MG63 (cell line): ENCODE measurements around the gene PEX11A. TPM values are rescaled to one million over a fixed set of nuclear protein-coding genes. Genes with fewer than 3 reads are reported as not detected.
"Not testable (repeated sequence)": the region's sequence is repeated elsewhere in the genome, so short reads cannot be mapped to it uniquely, and the experiment has no call there.

ENCODE experiments used
- DNase-seq: peaks from one replicate; pipeline ENCODE4 v3.0.0-alpha.2; 2020
- H3K27me3 ChIP-seq: fragments of 250-450 bp; sonication (Bioruptor Pico); 2 replicates; pipeline ENCODE4 v1.5.1; 2020; ENCODE audit warnings: mild to moderate bottlenecking, moderate library complexity
- H3K36me3 ChIP-seq: fragments of 250-450 bp; sonication (Bioruptor Pico); 2 replicates; pipeline ENCODE4 v1.5.1; 2020; ENCODE audit warnings: mild to moderate bottlenecking, moderate library complexity
- H3K4me3 ChIP-seq: fragments of 250-450 bp; sonication (Bioruptor Pico); 2 replicates; pipeline ENCODE4 v1.5.1; 2020; ENCODE audit warnings: mild to moderate bottlenecking, moderate library complexity
- H3K9me3 ChIP-seq: fragments of 250-450 bp; sonication (Bioruptor Pico); 2 replicates; pipeline ENCODE4 v1.5.1; 2020; ENCODE audit warnings: mild to moderate bottlenecking, moderate library complexity
- total RNA-seq: library from RNA; depleted of rRNA; stranded (reverse); fragments of >200 nt; shearing (Covaris generic); gene quantifications from 2 replicates; pipeline ENCODE4 v1.2.3, GENCODE V29; 2014; ENCODE audit warnings: low replicate concordance; rRNA removed

Gene PEX11A
- 18.3 and 18.4 TPM in 2 replicates for total RNA-seq

GRCh38 chr15:89690276-89691218, at the start of gene PEX11A, which contains the start of gene WDR93:
TSS of gene PEX11A (minus strand) at chr15:89690754. CDS start at chr15:89690632, 122 bp downstream.
TSS of gene WDR93 (plus strand) at chr15:89690811. CDS start at chr15:89701747, 10,936 bp downstream.
- DNase-seq: peak; percentile 76

DNA sequence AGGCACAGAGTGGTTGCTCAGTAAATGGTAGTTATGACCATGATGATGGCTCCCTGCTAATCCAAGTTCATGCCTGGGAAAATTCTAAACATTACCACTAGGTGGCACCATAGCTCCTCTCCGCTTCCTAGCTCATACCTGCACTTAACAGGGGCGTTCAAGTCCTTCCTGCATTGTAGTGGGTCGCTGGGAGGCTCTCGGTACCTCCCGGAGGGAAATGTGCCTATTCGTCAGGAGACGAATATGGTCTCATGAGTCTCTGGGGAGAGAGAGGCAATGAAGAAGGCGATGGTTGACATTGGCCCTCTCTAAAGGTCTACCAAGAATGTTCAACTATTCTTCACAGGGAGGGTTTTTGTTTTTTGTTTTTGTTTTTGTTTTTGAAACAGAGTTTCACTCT, 49.6 kb upstream of the PEX11A start:
- no peaks in the 10 kb centered on the region for H3K36me3 ChIP-seq
- H3K9me3 ChIP-seq: no peaks in the 10 kb centered on the region
- DNase-seq: peak; percentile 32
- H3K27me3 ChIP-seq: no peaks in the 10 kb centered on the region
- H3K4me3 ChIP-seq: no peak overlapping the region

More at GRCh38 chr15:89690276-89691218, at the start of gene PEX11A, which contains the start of gene WDR93:
- Histone ChIP-seq H3K27me3 (no peaks in the 10 kb centered on the region), H3K4me3 (peak within 1 kb of the TSS; percentile 85), H3K36me3 (peaks cover 5% of the 10 kb centered on the region; the same call in 1 of the 2 replicates), H3K9me3 (no peaks in the 10 kb centered on the region; the same call in 1 of the 2 replicates)

DNA sequence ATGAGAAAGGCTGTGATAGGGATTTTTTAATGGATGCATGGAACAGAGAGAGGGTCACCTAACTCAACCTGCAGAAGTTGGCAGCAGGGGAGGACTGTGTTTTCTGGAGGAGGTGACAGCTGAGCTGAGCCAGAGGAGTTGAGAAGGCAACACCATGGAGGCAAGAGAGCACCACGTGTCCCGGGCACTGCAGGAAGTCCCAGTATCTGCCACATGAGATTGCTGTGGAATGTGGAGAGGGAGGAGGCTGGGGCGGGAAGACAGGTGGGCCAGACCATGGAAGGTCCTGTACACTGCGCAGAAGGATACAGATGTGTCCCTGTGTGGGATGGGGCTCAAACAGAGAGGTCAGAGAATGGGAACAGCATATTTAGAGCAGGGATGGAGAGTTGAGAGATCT, 45.2 kb upstream of the PEX11A start:
- Histone ChIP-seq H3K36me3 (no peaks in the 10 kb centered on the region), H3K4me3 (no peak overlapping the region), H3K9me3 (no peaks in the 10 kb centered on the region)

GRCh38 chr15:89732451-89733172, 42.1 kb upstream of the PEX11A start:
- Histone ChIP-seq H3K4me3 (no peak overlapping the region), H3K27me3 (no peaks in the 10 kb centered on the region), H3K9me3 (no peaks in the 10 kb centered on the region), H3K36me3 (no peaks in the 10 kb centered on the region)
- DNase-seq: no peak

More for the DNA sequence above, 45.2 kb upstream of the PEX11A start:
- no peak for DNase-seq
- no peaks in the 10 kb centered on the region for H3K27me3 ChIP-seq

DNA sequence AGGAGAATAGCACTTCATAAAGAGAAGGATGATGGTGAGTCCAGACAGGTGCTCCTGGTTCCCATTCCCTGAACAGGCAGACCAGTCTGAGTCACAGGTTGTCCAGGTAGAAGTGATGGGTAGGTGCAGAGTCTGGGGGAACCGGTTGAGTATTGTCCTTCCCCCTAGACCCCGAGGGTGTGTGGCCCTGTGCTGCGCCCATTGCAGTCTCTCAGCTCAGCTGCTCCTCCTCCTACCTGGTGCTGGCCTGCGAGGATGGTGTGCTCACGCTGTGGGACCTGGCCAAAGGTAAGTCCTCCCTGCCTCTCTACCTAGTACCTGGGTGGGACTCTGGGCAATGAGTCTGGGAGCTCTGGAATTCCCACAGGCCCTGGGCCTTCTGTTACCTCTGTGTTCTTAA, 40.7 kb upstream of the PEX11A start:
- DNase-seq: no peak
- H3K4me3 ChIP-seq: no peak overlapping the region
- H3K9me3 ChIP-seq: no peaks in the 10 kb centered on the region
- H3K27me3 ChIP-seq: no peaks in the 10 kb centered on the region
- no peaks in the 10 kb centered on the region for H3K36me3 ChIP-seq

DNA sequence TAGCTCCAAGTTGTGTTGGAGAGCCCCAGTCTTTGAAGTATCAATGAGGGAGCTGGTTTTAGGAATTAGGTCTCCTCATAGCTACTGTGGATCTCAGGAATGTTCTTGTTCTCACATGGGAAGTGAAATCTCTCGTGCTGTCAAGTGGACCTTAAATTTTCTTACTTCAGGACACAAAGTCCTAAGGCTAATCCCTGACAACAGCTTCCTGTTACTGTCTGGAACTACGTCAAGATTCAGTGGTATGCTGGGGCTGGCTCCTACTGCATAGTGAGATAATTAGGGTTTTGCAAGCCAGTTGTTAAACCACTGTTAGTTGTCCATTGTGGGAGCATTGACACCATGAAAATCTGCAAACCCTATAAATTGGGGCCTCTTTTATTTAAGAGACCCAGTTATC, 37.7 kb upstream of the PEX11A start:
- no peak for DNase-seq
- H3K36me3 ChIP-seq: no peaks in the 10 kb centered on the region
- no peak overlapping the region for H3K4me3 ChIP-seq
- no peaks in the 10 kb centered on the region for H3K27me3 ChIP-seq
- peaks cover 8% of the 10 kb centered on the region for H3K9me3 ChIP-seq

- no peak for DNase-seq
- Histone ChIP-seq H3K9me3 (peaks cover 8% of the 10 kb centered on the region), H3K27me3 (no peaks in the 10 kb centered on the region), H3K36me3 (no peaks in the 10 kb centered on the region), H3K4me3 (no peak overlapping the region)
Measured at GRCh38 chr15:89725064-89725463, 34.5 kb upstream of the PEX11A start.

DNA sequence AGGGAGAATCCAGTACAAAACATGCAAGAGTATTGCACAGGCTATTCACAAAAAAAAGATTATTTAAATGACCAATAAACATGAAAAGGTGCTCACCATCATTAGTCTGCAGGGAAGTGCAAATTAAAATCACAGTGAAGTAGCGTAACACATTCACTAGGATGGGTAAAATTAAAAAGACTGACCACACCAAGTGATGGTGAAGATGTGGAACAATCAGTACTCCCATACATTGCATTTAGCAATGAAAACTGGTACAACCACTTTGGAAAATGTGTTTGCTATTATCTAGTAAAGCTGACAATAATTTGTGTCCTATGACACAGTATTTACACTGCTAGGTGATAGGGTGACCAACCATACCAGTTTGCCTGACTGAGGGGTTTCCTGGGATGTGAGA, 34.1 kb upstream of the PEX11A start:
- H3K36me3 ChIP-seq: no peaks in the 10 kb centered on the region
- no peaks in the 10 kb centered on the region for H3K27me3 ChIP-seq
- H3K9me3 ChIP-seq: peaks cover 8% of the 10 kb centered on the region
- no peak overlapping the region for H3K4me3 ChIP-seq
- no peak for DNase-seq

DNA sequence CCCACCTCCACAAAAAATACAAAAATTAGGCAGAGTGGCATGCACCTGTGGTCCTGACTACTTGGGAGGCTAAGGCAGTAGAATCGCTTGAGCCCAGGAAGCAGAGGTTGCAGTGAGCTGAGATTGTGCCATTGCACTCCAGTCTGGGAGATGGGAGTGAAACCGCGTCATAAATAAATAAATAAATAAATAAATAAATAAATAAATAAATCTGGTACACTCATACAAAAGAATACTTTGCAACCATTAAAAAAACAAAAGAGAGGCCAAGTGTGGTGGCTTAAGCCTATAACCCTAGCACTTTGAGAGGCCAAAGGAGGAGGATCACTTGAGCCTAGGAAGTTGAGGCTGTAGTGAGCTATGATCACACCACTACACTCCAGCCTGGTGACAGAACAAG, 32.5 kb upstream of the PEX11A start:
- H3K27me3 ChIP-seq: no peaks in the 10 kb centered on the region
- H3K4me3 ChIP-seq: no peak overlapping the region
- H3K9me3 ChIP-seq: peaks cover 8% of the 10 kb centered on the region
- no peaks in the 10 kb centered on the region for H3K36me3 ChIP-seq
- no peak for DNase-seq

DNA sequence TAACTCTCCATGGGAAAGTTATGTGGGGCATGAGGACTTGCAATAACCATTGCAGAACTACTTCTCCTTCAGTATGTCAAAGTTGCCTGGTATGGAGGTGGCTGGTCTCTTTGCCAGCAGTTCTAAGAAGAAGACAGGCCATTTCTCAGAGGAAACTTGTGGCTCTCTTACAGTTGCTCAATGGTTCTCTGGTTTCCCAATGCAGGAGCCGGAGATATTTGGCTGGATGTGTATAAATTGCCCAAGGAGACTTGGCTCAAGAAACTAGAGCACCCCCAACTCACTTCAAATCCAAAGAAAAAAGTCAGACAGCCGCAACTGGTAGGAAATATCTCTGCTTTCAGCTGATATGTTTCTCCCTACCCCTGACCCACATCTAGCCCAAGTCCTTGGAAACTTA, 24.2 kb upstream of the PEX11A start:
- no peaks in the 10 kb centered on the region for H3K27me3 ChIP-seq
- H3K9me3 ChIP-seq: no peaks in the 10 kb centered on the region
- no peak for DNase-seq
- H3K4me3 ChIP-seq: no peak overlapping the region
- H3K36me3 ChIP-seq: no peaks in the 10 kb centered on the region

DNA sequence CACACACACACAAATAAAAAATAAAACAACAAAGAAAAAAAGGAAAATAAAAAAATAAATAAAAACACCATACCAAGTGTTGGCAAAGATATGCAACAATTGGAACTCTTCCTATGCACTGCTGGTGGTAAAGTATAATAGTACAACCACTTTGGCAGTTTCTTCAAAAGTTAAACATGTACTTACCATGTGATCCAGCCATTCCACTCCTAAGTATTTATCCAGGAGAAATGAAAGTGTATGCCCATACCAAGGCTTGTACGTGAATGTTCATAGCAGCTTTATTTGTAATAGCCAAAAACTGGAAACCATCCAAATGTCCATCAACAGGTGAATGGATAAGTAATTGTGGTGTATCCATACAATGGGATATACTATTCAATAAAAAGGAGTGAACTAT, 17.0 kb upstream of the PEX11A start:
- no peaks in the 10 kb centered on the region for H3K36me3 ChIP-seq
- no peak for DNase-seq
- no peaks in the 10 kb centered on the region for H3K9me3 ChIP-seq
- no peak overlapping the region for H3K4me3 ChIP-seq
- H3K27me3 ChIP-seq: no peaks in the 10 kb centered on the region

GRCh38 chr15:89704411-89704810, 13.9 kb upstream of the PEX11A start:
- Histone ChIP-seq H3K27me3 (no peaks in the 10 kb centered on the region), H3K9me3 (no peaks in the 10 kb centered on the region), H3K4me3 (no peak overlapping the region), H3K36me3 (no peaks in the 10 kb centered on the region)
- DNase-seq: no peak

DNA sequence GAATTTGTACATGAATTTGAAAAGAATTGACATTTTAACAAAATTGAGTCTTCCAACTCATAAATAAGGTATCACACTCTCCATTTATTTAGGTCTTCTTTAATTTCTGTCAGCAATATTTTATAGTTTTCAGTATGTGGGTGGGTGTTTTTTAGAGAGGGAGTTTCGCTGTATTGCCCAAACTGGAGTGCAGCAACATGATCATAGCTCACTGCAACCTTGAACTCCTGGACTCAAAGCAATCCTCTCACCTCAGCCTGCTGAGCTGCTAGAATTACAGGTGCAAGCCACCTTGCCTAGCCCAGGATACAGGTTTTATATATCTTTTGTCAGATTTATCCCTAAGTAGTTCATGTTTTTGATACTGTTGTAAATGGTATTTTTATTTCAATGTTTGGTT, 4.6 kb upstream of the PEX11A start:
- no peak for DNase-seq
- no peaks in the 10 kb centered on the region for H3K36me3 ChIP-seq
- no peak overlapping the region for H3K4me3 ChIP-seq
- no peaks in the 10 kb centered on the region for H3K9me3 ChIP-seq
- no peaks in the 10 kb centered on the region for H3K27me3 ChIP-seq

- H3K4me3 ChIP-seq: no peak overlapping the region
- no peaks in the 10 kb centered on the region for H3K27me3 ChIP-seq
- no peak for DNase-seq
- H3K36me3 ChIP-seq: no peaks in the 10 kb centered on the region; the same call in 1 of the 2 replicates
- no peaks in the 10 kb centered on the region; the same call in 1 of the 2 replicates for H3K9me3 ChIP-seq
Measured at GRCh38 chr15:89693696-89694095, 3.1 kb upstream of the PEX11A start.

DNA sequence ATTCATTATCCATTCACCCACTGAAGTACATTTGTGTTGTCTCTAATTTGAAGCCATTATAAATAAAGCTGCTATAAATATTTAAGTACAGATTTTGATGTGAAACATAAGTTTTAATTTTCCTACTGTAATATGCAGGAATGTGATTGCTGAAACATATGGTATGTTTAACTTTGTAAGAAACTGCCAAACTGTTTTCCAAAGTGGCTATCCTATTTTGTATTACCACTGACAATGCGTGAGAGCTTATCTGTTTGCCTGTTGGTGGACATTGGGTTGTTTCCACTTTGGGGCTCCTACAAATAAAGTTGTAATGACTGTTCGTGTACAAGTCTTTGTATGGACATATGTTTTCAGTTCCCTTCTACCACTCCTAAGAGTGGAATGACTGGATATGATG, 2.5 kb upstream of the PEX11A start:
- Histone ChIP-seq H3K4me3 (no peak overlapping the region), H3K36me3 (no peaks in the 10 kb centered on the region; the same call in 1 of the 2 replicates), H3K9me3 (no peaks in the 10 kb centered on the region; the same call in 1 of the 2 replicates), H3K27me3 (no peaks in the 10 kb centered on the region)
- DNase-seq: no peak

GRCh38 chr15:89689930-89690275, 651 bp downstream of the PEX11A start:
- H3K4me3 ChIP-seq: peak overlapping the region; percentile 85
- H3K9me3 ChIP-seq, DNase-seq, H3K36me3 ChIP-seq, H3K27me3 ChIP-seq: not testable (repeated sequence)

GRCh38 chr15:89686522-89686921, 4.0 kb downstream of the PEX11A start:
- H3K27me3 ChIP-seq: no peaks in the 10 kb centered on the region
- no peak for DNase-seq
- no peaks in the 10 kb centered on the region; the same call in 1 of the 2 replicates for H3K9me3 ChIP-seq
- no peak overlapping the region for H3K4me3 ChIP-seq
- peaks cover 15% of the 10 kb centered on the region for H3K36me3 ChIP-seq
